ENCODE data around the gene UCN.
"Not testable (repeated sequence)": the region's sequence is repeated elsewhere in the genome, so short reads cannot be mapped to it uniquely, and the experiment has no call there.

DNA sequence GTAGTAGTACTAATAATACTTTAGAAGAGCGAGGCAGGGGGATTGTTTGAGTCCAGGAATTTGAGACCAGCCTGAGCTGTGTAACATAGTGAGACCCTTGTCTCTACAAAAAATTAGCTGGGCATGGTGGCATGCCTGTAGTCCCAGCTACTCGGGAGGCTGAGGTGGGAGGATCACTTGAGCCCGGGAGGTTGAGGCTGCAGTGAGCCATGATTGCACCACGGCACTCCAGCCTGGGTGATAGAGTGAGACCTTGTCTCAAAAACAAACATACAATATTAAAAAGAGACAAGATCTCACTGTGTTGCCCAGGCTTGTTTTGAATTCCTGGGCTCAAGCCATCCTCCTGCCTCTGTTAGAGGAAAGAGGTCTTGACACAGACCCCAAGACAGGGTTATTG is 7.6 kb downstream of the UCN start:
- TF ChIP-seq, protein P1, sequence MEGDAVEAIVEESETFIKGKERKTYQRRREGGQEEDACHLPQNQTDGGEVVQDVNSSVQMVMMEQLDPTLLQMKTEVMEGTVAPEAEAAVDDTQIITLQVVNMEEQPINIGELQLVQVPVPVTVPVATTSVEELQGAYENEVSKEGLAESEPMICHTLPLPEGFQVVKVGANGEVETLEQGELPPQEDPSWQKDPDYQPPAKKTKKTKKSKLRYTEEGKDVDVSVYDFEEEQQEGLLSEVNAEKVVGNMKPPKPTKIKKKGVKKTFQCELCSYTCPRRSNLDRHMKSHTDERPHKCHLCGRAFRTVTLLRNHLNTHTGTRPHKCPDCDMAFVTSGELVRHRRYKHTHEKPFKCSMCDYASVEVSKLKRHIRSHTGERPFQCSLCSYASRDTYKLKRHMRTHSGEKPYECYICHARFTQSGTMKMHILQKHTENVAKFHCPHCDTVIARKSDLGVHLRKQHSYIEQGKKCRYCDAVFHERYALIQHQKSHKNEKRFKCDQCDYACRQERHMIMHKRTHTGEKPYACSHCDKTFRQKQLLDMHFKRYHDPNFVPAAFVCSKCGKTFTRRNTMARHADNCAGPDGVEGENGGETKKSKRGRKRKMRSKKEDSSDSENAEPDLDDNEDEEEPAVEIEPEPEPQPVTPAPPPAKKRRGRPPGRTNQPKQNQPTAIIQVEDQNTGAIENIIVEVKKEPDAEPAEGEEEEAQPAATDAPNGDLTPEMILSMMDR (conservative IDR thresholded peaks at IDR 0.05 in 1 of 2, IDR thresholded peaks at IDR 0.05 in 1 of 2; ENCODE audit: extremely low read depth in 1 of 2, insufficient read depth in 1 of 2, low read depth in 1 of 2, low read length in 2 of 2): not testable (repeated sequence)
- not testable (repeated sequence) for TF ChIP-seq EZH2 (IDR thresholded peaks at IDR 0.05; ENCODE audit: borderline replicate concordance, low read length)
